Measurements from ENCODE around the gene TH. TPM values are rescaled to one million over a fixed set of nuclear protein-coding genes. Genes with fewer than 3 reads are reported as not detected.
"Not testable (repeated sequence)": the region's sequence is repeated elsewhere in the genome, so short reads cannot be mapped to it uniquely, and the experiment has no call there.

The TH gene
- total and polyA plus RNA-seq, 2 donors from 2014 or later: not detected

DNA sequence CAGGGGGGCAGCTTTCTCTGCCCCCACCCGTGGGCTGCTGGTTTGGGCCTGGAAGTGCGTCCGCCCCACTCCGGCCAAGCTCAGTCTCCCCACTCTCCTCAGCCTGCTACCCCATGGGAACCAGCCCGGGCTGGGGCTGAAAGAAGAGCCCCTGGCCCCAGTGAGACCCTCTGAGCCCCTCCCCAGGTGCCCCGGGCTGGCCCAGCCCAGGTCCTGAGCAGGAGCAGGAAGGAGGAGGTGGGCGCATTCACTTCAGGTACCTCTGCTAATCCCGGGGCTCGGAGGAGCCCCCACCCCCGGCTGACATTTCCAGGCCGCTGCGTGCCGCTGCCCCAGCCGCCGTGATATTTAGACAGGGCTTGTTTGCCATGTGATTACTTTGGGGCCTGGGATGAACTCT, 8.7 kb upstream of the TH start:
- FAIRE-seq: no peak
- no peaks in the 10 kb centered on the region for H3K27me3 ChIP-seq (ENCODE audit: control insufficient read depth, insufficient read depth, low read length)
- intact Hi-C loops (cut with DNase I): no loop called here

GRCh38 chr11:2179516-2179915, 7.9 kb upstream of the TH start:
- intact Hi-C loops (cut with DNase I): no loop called here
- DNase-seq (no peak), FAIRE-seq (no peak)
- Histone ChIP-seq H3K9me3 (ENCODE audit: control insufficient read depth in 2 of 3, insufficient read depth in 1 of 3, low read length in 3 of 3) (no peaks in the 10 kb centered on the region), H3K4me1 (ENCODE audit: control insufficient read depth in 2 of 3, insufficient read depth in 2 of 3, low read depth in 1 of 3, low read length in 3 of 3) (no peaks in the 10 kb centered on the region), H3K4me3 (ENCODE audit: low read length in 3 of 3) (no peak overlapping the region), H3K36me3 (ENCODE audit: control insufficient read depth in 2 of 3, insufficient read depth in 3 of 3, low read length in 3 of 3) (no peaks in the 10 kb centered on the region), H3K27ac (ENCODE audit: low read depth in 2 of 2, low read length in 2 of 2) (no peak overlapping the region), H3K27me3 (ENCODE audit: control insufficient read depth, insufficient read depth, low read length) (no peaks in the 10 kb centered on the region), H3K9ac (ENCODE audit: low read length in 3 of 3) (no peak overlapping the region)
- TF ChIP-seq, protein P1, sequence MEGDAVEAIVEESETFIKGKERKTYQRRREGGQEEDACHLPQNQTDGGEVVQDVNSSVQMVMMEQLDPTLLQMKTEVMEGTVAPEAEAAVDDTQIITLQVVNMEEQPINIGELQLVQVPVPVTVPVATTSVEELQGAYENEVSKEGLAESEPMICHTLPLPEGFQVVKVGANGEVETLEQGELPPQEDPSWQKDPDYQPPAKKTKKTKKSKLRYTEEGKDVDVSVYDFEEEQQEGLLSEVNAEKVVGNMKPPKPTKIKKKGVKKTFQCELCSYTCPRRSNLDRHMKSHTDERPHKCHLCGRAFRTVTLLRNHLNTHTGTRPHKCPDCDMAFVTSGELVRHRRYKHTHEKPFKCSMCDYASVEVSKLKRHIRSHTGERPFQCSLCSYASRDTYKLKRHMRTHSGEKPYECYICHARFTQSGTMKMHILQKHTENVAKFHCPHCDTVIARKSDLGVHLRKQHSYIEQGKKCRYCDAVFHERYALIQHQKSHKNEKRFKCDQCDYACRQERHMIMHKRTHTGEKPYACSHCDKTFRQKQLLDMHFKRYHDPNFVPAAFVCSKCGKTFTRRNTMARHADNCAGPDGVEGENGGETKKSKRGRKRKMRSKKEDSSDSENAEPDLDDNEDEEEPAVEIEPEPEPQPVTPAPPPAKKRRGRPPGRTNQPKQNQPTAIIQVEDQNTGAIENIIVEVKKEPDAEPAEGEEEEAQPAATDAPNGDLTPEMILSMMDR (IDR thresholded peaks at IDR 0.05; ENCODE audit: borderline replicate concordance, extremely low read depth, insufficient read depth): no peak

More for the DNA sequence above, 8.7 kb upstream of the TH start:
- Histone ChIP-seq H3K9ac (ENCODE audit: low read length in 3 of 3) (no peak overlapping the region), H3K36me3 (ENCODE audit: control insufficient read depth in 2 of 3, insufficient read depth in 3 of 3, low read length in 3 of 3) (no peaks in the 10 kb centered on the region), H3K27ac (ENCODE audit: low read depth in 2 of 2, low read length in 2 of 2) (no peak overlapping the region), H3K9me3 (ENCODE audit: control insufficient read depth in 2 of 3, insufficient read depth in 1 of 3, low read length in 3 of 3) (no peaks in the 10 kb centered on the region), H3K4me3 (ENCODE audit: low read length in 3 of 3) (no peak overlapping the region), H3K4me1 (ENCODE audit: control insufficient read depth in 2 of 3, insufficient read depth in 2 of 3, low read depth in 1 of 3, low read length in 3 of 3) (no peaks in the 10 kb centered on the region)
- TF ChIP-seq, protein P1 (IDR thresholded peaks at IDR 0.05; ENCODE audit: borderline replicate concordance, extremely low read depth, insufficient read depth): no peak
- no peak for DNase-seq

GRCh38 chr11:2178906-2179494, 7.4 kb upstream of the TH start:
- Histone ChIP-seq H3K27ac (ENCODE audit: low read depth in 2 of 2, low read length in 2 of 2) (no peak overlapping the region), H3K4me3 (ENCODE audit: low read length in 3 of 3) (no peak overlapping the region), H3K9me3 (ENCODE audit: control insufficient read depth in 2 of 3, insufficient read depth in 1 of 3, low read length in 3 of 3) (no peaks in the 10 kb centered on the region), H3K9ac (ENCODE audit: low read length in 3 of 3) (no peak overlapping the region), H3K4me1 (ENCODE audit: control insufficient read depth in 2 of 3, insufficient read depth in 2 of 3, low read depth in 1 of 3, low read length in 3 of 3) (no peaks in the 10 kb centered on the region), H3K36me3 (ENCODE audit: control insufficient read depth in 2 of 3, insufficient read depth in 3 of 3, low read length in 3 of 3) (no peaks in the 10 kb centered on the region), H3K27me3 (ENCODE audit: control insufficient read depth, insufficient read depth, low read length) (no peaks in the 10 kb centered on the region)
- FAIRE-seq: no peak
- intact Hi-C loops (cut with DNase I): no loop called here
- peak in 4 of 5 donors; percentile 78 to 84 (median 80) for DNase-seq
- TF ChIP-seq, protein P1 (IDR thresholded peaks at IDR 0.05; ENCODE audit: borderline replicate concordance, extremely low read depth, insufficient read depth): no peak

- H3K4me3 ChIP-seq (ENCODE audit: low read length in 3 of 3); H3K9me3 ChIP-seq (ENCODE audit: control insufficient read depth in 2 of 3, insufficient read depth in 1 of 3, low read length in 3 of 3); intact Hi-C loops (cut with DNase I); H3K9ac ChIP-seq (ENCODE audit: low read length in 3 of 3); H3K27ac ChIP-seq (ENCODE audit: low read depth in 2 of 2, low read length in 2 of 2); H3K36me3 ChIP-seq (ENCODE audit: control insufficient read depth in 2 of 3, insufficient read depth in 3 of 3, low read length in 3 of 3); DNase-seq; H3K4me1 ChIP-seq (ENCODE audit: control insufficient read depth in 2 of 3, insufficient read depth in 2 of 3, low read depth in 1 of 3, low read length in 3 of 3); FAIRE-seq; H3K27me3 ChIP-seq (ENCODE audit: control insufficient read depth, insufficient read depth, low read length): not testable (repeated sequence)
Measured at GRCh38 chr11:2178055-2178773, 6.6 kb upstream of the TH start.
